ENCODE results near the gene NUDT11.
"Not testable (repeated sequence)": the region's sequence is repeated elsewhere in the genome, so short reads cannot be mapped to it uniquely, and the experiment has no call there.

The NUDT11 gene

GRCh38 chrX:51496501-51497291 lies at the start of gene NUDT11:
Gene NUDT11, minus strand, starts transcription at chrX:51496592. Its CDS starts 148 bp downstream, at chrX:51496444.
- no peak for DNase-seq

- no peak for DNase-seq
These were observed 24.0 kb upstream of the NUDT11 start for GRCh38 chrX:51520393-51520792.

- not testable (repeated sequence) for DNase-seq
These were observed 22.7 kb upstream of the NUDT11 start for GRCh38 chrX:51519131-51519530.

- DNase-seq, result no peak
These were observed 11.2 kb upstream of the NUDT11 start for GRCh38 chrX:51507551-51507950.

GRCh38 chrX:51495701-51496488 lies 497 bp downstream of the NUDT11 start:
- not testable (repeated sequence) for DNase-seq

- no peak for DNase-seq
These were observed 2.0 kb downstream of the NUDT11 start for GRCh38 chrX:51494409-51494808.

GRCh38 chrX:51487960-51488267 lies 8.5 kb downstream of the NUDT11 start:
- DNase-seq, result no peak

- DNase-seq, result no peak
These were observed 11.8 kb downstream of the NUDT11 start for GRCh38 chrX:51484616-51485015.

GRCh38 chrX:51482411-51482810 lies 14.0 kb downstream of the NUDT11 start:
- DNase-seq, result not testable (repeated sequence)

- no peak for DNase-seq
These were observed 19.5 kb downstream of the NUDT11 start for GRCh38 chrX:51476930-51477329.

GRCh38 chrX:51463322-51463721 lies 33.1 kb downstream of the NUDT11 start:
- no peak for DNase-seq

- no peak for DNase-seq
These were observed 35.0 kb downstream of the NUDT11 start for GRCh38 chrX:51461053-51462044.

- no peak for DNase-seq
These were observed 37.3 kb downstream of the NUDT11 start for GRCh38 chrX:51459125-51459524.

GRCh38 chrX:51456814-51457213 lies 39.6 kb downstream of the NUDT11 start:
- no peak for DNase-seq

- DNase-seq, result no peak
These were observed 40.1 kb downstream of the NUDT11 start for GRCh38 chrX:51456246-51456645.

- no peak for DNase-seq
These were observed 56.0 kb downstream of the NUDT11 start for GRCh38 chrX:51440365-51440764.

Data from CD4-positive, alpha-beta T cell treated with Interleukin-15 for 1 hour (primary cell).